ENCODE data around the gene ITM2C. TPM values are rescaled to one million over a fixed set of nuclear protein-coding genes. Genes with fewer than 3 reads are reported as not detected.

The ITM2C gene
- total and polyA plus RNA-seq, 2 experiments from 2014 or later = 241 to 367 TPM

GRCh38 chr2:230913406-230914143 lies 48.8 kb downstream of the ITM2C start:
- Histone ChIP-seq H4K20me1 (replicated peaks; ENCODE audit: insufficient read depth) (no peaks in the 10 kb centered on the region), H3K79me2 (replicated peaks; ENCODE audit: insufficient read depth) (no peaks in the 10 kb centered on the region), H3F3A (replicated peaks; ENCODE audit: low read depth) (no peaks in the 10 kb centered on the region), H3K27ac (ENCODE audit: low read depth) (no peak overlapping the region), H3K4me3 (no peak overlapping the region), H3K4me2 (no peak overlapping the region), H2AFZ (no peak overlapping the region), H3K36me3 (ENCODE audit: insufficient read depth) (no peaks in the 10 kb centered on the region), H3K9me2 (ENCODE audit: insufficient read depth) (peaks cover 8% of the 10 kb centered on the region; the same call in 1 of the 2 replicates), H3K4me1 (ENCODE audit: insufficient read depth) (peaks cover under 1% of the 10 kb centered on the region; the same call in 1 of the 2 replicates), H3K27me3 (ENCODE audit: insufficient read depth) (no peaks in the 10 kb centered on the region)
- peak; percentile 92 for ATAC-seq
- H3K4me3 Mint-ChIP-seq = no peak overlapping the region
- peaks cover 8% of the 10 kb centered on the region; the same call in 2 of the 3 replicates for H3K4me1 Mint-ChIP-seq
- DNase-seq (ENCODE audit: low spot score) = peak; percentile 78
- H3K27me3 Mint-ChIP-seq (ENCODE audit: insufficient read depth, low read depth, poor library complexity) = peaks cover 12% of the 10 kb centered on the region
- H3K36me3 Mint-ChIP-seq (ENCODE audit: low read depth) = no peaks in the 10 kb centered on the region; the same call in 2 of the 3 replicates
- peaks cover 3% of the 10 kb centered on the region; the same call in 2 of the 3 replicates for H3K9me3 Mint-ChIP-seq
- H3K27ac Mint-ChIP-seq = no peak overlapping the region
- peak; percentile 74 to 88 for TF ChIP-seq CTCF (conservative IDR thresholded peaks at IDR 0.05; ENCODE audit: low read depth in 2 of 2)
- TF ChIP-seq REST (IDR thresholded peaks at IDR 0.05; ENCODE audit: unreplicated experiment) = no peak

- no peak overlapping the region for H3K27ac Mint-ChIP-seq
- H3K4me3 Mint-ChIP-seq = no peak overlapping the region
- Histone ChIP-seq H3F3A (replicated peaks; ENCODE audit: low read depth) (no peaks in the 10 kb centered on the region), H3K4me2 (no peak overlapping the region), H3K9me2 (ENCODE audit: insufficient read depth) (peaks cover 5% of the 10 kb centered on the region; the same call in 1 of the 2 replicates), H2AFZ (no peak overlapping the region), H4K20me1 (replicated peaks; ENCODE audit: insufficient read depth) (no peaks in the 10 kb centered on the region), H3K79me2 (replicated peaks; ENCODE audit: insufficient read depth) (no peaks in the 10 kb centered on the region), H3K27me3 (ENCODE audit: insufficient read depth) (no peaks in the 10 kb centered on the region), H3K4me1 (ENCODE audit: insufficient read depth) (no peaks in the 10 kb centered on the region), H3K27ac (ENCODE audit: low read depth) (no peak overlapping the region), H3K4me3 (no peak overlapping the region), H3K36me3 (ENCODE audit: insufficient read depth) (no peaks in the 10 kb centered on the region)
- H3K27me3 Mint-ChIP-seq (ENCODE audit: insufficient read depth, low read depth, poor library complexity) = peaks cover 4% of the 10 kb centered on the region
- H3K9me3 Mint-ChIP-seq = no peaks in the 10 kb centered on the region; the same call in 2 of the 3 replicates
- ATAC-seq = no peak
- H3K4me1 Mint-ChIP-seq = peaks cover 8% of the 10 kb centered on the region; the same call in 2 of the 3 replicates
- DNase-seq (ENCODE audit: low spot score) = no peak
- no peaks in the 10 kb centered on the region; the same call in 2 of the 3 replicates for H3K36me3 Mint-ChIP-seq (ENCODE audit: low read depth)
- TF ChIP-seq CREB1 (CRISPR knock-in tag; IDR thresholded peaks at IDR 0.05; ENCODE audit: low read depth) (no peak), ZNF114 (CRISPR knock-in tag; IDR thresholded peaks at IDR 0.05) (no peak), ZNF331 (CRISPR knock-in tag; IDR thresholded peaks at IDR 0.05; ENCODE audit: low read depth) (no peak), REST (IDR thresholded peaks at IDR 0.05; ENCODE audit: unreplicated experiment) (no peak), NANOG (IDR thresholded peaks at IDR 0.05; ENCODE audit: borderline replicate concordance) (no peak), EZH2phosphoT487 (IDR thresholded peaks at IDR 0.05; ENCODE audit: unreplicated experiment) (no peak), STAT1 (IDR thresholded peaks at IDR 0.05; ENCODE audit: unreplicated experiment) (no peak), CTCF (conservative IDR thresholded peaks at IDR 0.05; ENCODE audit: low read depth in 2 of 2) (no peak), EZH2 (IDR thresholded peaks at IDR 0.05; ENCODE audit: low read depth, unreplicated experiment) (no peak), POLR2AphosphoS5 (IDR thresholded peaks at IDR 0.05; ENCODE audit: low read depth) (no peak), JUNB (IDR thresholded peaks at IDR 0.05; ENCODE audit: unreplicated experiment) (no peak)
Measured at GRCh38 chr2:230914886-230915285, 50.1 kb downstream of the ITM2C start.
